GM08714 (cell line): ENCODE results near the gene RHPN2.
A peak's percentile ranks its signal among the peaks of the same experiment; 100 is the strongest.

Experiments
- H3K4me3 ChIP-seq: fragments of 200-500 bp; sonication (Bioruptor generic); 2 replicates; pipeline ENCODE4 v1.5.1; 2014; ENCODE audit warnings: mild to moderate bottlenecking, low read length, inconsistent platforms
- ZNF274 ChIP-seq: IDR thresholded peaks from 2 replicates; pipeline ENCODE4 v1.6.1; 2012; ENCODE audit warnings: mild to moderate bottlenecking, low read depth, low read length

Gene RHPN2

DNA sequence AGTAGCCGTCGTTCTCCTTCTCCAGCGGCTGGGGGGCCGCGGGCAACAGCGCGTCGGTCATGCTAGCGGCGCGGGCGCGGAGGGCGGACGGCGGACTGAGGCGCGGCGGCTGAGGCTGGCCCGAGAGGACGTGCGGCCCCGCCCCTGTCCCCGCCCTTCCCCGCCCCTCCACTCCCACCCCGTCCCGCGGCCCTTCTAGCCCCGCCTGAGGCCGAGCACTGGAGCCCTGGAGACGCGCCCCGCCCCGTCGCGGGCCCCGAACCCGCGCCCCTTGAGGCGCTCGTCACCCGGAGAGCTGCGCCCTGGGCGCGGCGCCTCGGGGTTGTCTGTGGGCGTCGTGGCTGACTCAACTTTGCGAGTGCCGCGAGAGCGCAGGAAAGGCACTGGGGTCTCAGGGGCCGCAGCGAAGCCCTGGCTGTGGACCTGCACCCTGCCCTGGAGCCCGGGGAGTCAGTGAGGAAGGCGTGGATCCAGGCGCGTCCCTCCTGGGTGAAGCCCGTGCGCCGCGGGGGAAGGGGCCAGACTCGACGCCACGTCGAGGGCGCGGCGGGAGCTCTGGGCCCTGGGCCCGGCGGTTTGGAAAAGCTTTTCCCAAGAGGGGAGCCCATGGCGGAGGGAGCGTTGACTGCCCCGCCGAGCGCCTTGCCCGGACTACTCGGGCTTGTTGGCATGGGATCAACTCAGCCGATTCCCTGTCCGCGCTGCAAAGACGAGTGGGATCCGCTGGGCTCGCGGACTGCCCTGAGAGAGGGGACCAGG is at the start of gene RHPN2:
Gene RHPN2 (minus strand): TSS at position 97 of the 759 bp plus-strand sequence. CDS start 36 bp downstream, at position 61.
- H3K4me3 ChIP-seq = peak within 1 kb of the TSS; percentile 22
- no peak for TF ChIP-seq ZNF274

- no peak for TF ChIP-seq ZNF274
- no peak overlapping the region for H3K4me3 ChIP-seq
Measured at GRCh38 chr19:33114312-33114711, 49.6 kb upstream of the RHPN2 start.

- TF ChIP-seq ZNF274 = no peak
- no peak overlapping the region for H3K4me3 ChIP-seq
Measured at GRCh38 chr19:33111587-33111986, 46.9 kb upstream of the RHPN2 start.

DNA sequence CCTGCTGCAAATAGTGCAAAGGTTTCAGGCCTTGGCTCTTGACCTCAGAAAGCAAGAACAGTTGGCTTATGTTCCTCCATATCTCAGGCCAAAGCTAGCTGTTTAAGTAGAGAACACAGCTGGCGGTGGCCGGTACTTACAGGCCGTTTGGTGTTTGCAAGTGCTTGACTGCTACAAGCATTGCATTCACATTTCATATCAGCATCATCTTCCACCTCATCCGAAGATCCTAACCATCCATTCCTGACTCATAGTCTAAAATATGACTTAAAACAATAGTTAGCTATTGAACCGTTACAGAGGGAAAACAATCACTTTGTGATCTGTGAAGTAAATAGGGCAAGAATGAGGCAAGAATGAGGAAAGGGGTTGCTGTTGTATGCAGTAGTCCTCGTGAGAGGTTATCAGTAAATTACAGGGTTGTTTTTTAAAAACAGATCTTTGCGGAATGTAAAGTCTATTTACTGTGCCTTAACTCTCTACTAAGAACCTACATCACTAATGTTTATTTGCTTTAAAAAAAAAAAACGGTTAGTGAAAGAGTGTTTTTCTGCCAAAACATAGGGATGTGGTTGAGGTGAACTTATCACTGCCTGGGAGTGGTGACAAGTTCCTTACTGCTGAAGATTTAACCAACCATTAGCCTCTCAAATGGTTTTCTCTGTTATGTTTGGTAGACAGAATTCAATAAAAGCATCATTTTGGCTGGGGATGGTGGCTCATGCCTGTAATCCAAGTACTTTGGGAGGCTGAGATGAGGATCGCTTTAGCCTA is 45.6 kb upstream of the RHPN2 start:
- no peak overlapping the region for H3K4me3 ChIP-seq
- TF ChIP-seq ZNF274 = no peak

DNA sequence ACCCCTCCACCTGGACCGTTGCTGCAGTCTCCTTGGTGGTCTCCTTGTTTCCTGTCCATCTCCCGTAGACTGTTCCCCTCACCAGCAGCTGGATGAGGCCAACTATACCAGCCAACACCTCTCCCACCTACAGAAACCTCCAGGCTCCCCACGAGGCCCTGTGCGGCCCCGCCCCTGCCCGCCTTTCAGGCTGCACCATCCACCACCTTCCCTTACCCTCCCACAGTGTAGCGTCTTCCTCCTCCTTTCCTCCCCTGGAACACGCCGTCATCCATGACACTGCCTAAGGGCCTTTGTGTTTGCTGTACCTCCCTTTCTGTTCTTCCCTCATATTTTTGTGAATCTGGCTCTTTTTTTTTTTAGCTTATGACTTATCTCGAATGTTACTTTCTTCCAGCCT is 43.5 kb upstream of the RHPN2 start:
- H3K4me3 ChIP-seq = no peak overlapping the region
- TF ChIP-seq ZNF274 = no peak

DNA sequence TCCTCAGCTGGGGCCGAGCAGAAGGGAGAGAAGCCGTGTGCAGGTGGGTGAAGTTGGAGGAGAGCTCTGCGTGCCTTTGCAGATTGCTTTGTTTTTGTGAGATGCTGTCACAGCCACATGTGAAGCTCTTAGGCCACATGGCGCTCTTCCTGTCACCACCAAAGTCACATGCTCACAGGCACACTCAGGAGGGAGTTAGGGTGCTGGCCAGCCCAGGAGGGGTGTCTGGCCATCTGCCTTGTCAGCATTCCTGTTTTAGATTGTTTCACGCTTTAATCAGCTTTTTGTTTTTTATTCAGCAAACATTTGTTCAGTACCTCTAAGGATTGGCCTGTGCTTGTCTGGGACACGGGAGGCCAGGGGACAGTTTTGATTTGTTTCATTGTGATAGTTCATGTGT is 38.2 kb upstream of the RHPN2 start:
- no peak for TF ChIP-seq ZNF274
- no peak overlapping the region for H3K4me3 ChIP-seq

GRCh38 chr19:33100894-33101644 is 36.4 kb upstream of the RHPN2 start:
- no peak for TF ChIP-seq ZNF274
- no peak overlapping the region for H3K4me3 ChIP-seq

GRCh38 chr19:33098055-33098534 is 33.4 kb upstream of the RHPN2 start:
- TF ChIP-seq ZNF274 = no peak
- no peak overlapping the region for H3K4me3 ChIP-seq

GRCh38 chr19:33096005-33096404 is 31.3 kb upstream of the RHPN2 start:
- no peak for TF ChIP-seq ZNF274
- no peak overlapping the region for H3K4me3 ChIP-seq

GRCh38 chr19:33094436-33095067 is 29.9 kb upstream of the RHPN2 start:
- no peak for TF ChIP-seq ZNF274
- H3K4me3 ChIP-seq = no peak overlapping the region

DNA sequence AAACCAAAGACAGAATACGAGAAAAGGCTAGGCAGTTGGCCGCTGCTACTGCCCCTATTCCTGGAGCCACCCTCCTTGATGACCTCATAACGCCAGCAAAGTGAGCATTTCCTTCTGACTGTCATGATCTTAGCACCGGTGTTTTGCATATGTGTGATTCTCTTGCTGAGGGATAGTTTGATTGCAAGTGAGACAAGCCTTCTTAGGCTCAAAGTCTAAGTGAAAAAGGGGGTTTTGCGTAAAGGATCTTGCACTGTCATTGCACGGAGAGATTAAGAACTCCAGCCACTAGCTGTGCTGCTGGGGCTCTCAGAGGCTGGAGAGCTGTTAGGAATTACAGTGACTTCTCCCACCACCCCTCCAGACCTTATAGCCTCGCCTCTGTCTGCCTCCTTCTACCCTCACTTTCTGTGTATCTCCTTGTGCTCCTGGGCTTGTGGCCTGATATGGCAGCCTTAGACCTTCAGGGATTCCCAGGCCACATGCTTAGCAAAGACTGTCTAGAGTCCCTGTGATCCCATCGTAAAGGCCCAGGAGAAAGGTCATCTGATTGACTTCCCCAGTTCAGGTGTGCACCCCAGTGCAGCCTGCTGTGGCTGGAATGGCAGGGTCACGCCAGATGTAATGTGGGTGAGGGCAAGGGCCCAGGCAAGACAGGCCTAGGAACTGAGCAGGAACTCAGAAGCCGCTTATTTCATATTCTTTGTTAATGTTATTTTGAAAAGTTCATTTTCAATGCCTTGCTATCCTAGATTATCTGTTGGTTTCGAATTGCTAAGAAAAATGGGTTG is 28.9 kb upstream of the RHPN2 start:
- H3K4me3 ChIP-seq = no peak overlapping the region
- no peak for TF ChIP-seq ZNF274

DNA sequence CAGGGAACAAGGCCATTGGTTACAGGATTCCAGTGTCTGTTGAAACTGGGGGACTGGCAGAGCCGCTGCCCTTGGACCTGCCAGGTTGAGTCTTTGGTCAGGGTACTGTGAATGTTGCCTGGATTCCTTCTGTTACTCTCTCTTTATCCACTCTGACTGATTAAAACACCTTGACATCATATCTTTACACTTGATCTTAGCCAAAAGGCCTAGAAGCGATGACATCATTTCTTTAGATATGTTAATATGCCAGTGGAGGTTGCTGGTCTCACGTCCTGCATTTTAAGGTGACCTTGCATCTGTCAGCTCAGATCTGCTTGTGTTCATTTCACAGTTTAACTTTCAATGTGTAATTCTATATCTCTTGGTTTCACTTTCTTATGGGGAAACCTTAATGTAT is 25.5 kb upstream of the RHPN2 start:
- no peak overlapping the region for H3K4me3 ChIP-seq
- no peak for TF ChIP-seq ZNF274

DNA sequence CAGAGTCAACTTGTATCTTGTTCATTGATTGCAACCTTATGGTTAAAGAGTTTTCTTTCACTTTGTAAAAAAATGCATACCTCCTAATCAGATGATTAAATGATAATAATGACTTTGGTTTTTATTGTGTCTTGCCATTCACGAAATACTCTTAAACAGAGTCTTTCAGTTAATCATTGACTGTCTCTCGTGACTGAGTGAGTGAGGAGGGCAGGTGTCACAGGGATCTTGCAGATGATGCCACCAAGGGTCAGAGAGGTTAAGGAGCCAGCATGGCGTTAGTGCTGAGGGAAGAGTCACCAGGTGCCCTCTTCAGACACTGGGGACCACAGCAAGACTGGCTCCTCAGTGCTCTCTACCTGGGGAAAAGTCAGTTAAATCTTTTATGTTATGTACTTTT is 24.3 kb upstream of the RHPN2 start:
- no peak overlapping the region for H3K4me3 ChIP-seq
- no peak for TF ChIP-seq ZNF274
